Measurements from ENCODE around the gene TMEM203. TPM values are rescaled to one million over a fixed set of nuclear protein-coding genes. Genes with fewer than 3 reads are reported as not detected.

TMEM203 gene
- total and polyA plus RNA-seq, 2 of the 4 experiments (the other 2 are of a cell fraction) = 18.8 to 40.6 TPM

GRCh38 chr9:137216188-137216965, 10.9 kb upstream of the TMEM203 start:
- H3K23ac ChIP-seq (ENCODE audit: low read depth, low read length) = no peak overlapping the region
- H3K18ac ChIP-seq (ENCODE audit: low read depth, low read length) = no peak overlapping the region
- no peak for TF ChIP-seq CTCF (conservative IDR thresholded peaks at IDR 0.05; ENCODE audit: low read depth, low read length)
- no peak for TF ChIP-seq FOS (IDR thresholded peaks at IDR 0.05; ENCODE audit: low read depth, low read length)
- TF ChIP-seq SMC3 (IDR thresholded peaks at IDR 0.05; ENCODE audit: low read depth, low read length) = no peak
- TF ChIP-seq BHLHE40 (IDR thresholded peaks at IDR 0.05; ENCODE audit: low read depth, low read length) = no peak
- TF ChIP-seq MAFK (IDR thresholded peaks at IDR 0.05; ENCODE audit: low read depth, low read length) = no peak
- TF ChIP-seq RCOR1 (IDR thresholded peaks at IDR 0.05; ENCODE audit: insufficient replicate concordance, low read length) = no peak
- no peak for TF ChIP-seq CEBPB (IDR thresholded peaks at IDR 0.05; ENCODE audit: low read depth, low read length)
- TF ChIP-seq CHD1 (IDR thresholded peaks at IDR 0.05; ENCODE audit: low read depth, low read length) = no peak
- no peak for TF ChIP-seq ELK1 (IDR thresholded peaks at IDR 0.05; ENCODE audit: borderline replicate concordance, low read depth, low read length)
- TF ChIP-seq RFX5 (IDR thresholded peaks at IDR 0.05; ENCODE audit: low read depth, low read length) = no peak
- no peak for TF ChIP-seq MXI1 (IDR thresholded peaks at IDR 0.05; ENCODE audit: borderline replicate concordance, low read depth, low read length)
- TF ChIP-seq POLR2A (IDR thresholded peaks at IDR 0.05; ENCODE audit: low read depth, low read length) = no peak
- no peak for TF ChIP-seq NFE2L2 (IDR thresholded peaks at IDR 0.05; ENCODE audit: low read depth, low read length)
- TF ChIP-seq USF2 (IDR thresholded peaks at IDR 0.05; ENCODE audit: low read depth, low read length) = no peak
- no peak for TF ChIP-seq RAD21 (IDR thresholded peaks at IDR 0.05; ENCODE audit: low read length)
- no peak for TF ChIP-seq MAZ (IDR thresholded peaks at IDR 0.05; ENCODE audit: borderline replicate concordance, low read depth, low read length)
- H3K36me3 ChIP-seq (ENCODE audit: control insufficient read depth, insufficient read depth, low read length) = peaks cover 18% of the 10 kb centered on the region
- no peak overlapping the region for H2BK15ac ChIP-seq (ENCODE audit: low read depth, low read length)
- H3K9me3 ChIP-seq (ENCODE audit: control insufficient read depth, insufficient read depth, low read length) = no peaks in the 10 kb centered on the region
- ATAC-seq (ENCODE audit: low read depth) (no peak), DNase-seq (no peak)
- H3K56ac ChIP-seq (ENCODE audit: extremely low read depth, insufficient read depth, low read length) = no peak overlapping the region
- no peak overlapping the region for H3K4ac ChIP-seq (ENCODE audit: low read depth, low read length)
- no peak overlapping the region for H2BK120ac ChIP-seq (ENCODE audit: low read depth, low read length)
- peaks cover 0 to 6% of the 10 kb centered on the region in 2 experiments; a peak in 1 of 4 replicates for H3K79me1 ChIP-seq (ENCODE audit: low read depth in 1 of 2, low read length in 2 of 2)
- no peak overlapping the region for H3K4me3 ChIP-seq (ENCODE audit: insufficient read depth, low read depth, low read length)
- H2AK9ac ChIP-seq (replicated peaks; ENCODE audit: low read depth, low read length, poor library complexity) = peak overlapping the region; percentile 16
- dilution Hi-C loops (cut with HindIII; ENCODE audit: low sequenced_read_pairs, unreplicated experiment) = no loop called here
- H3K4me1 ChIP-seq (ENCODE audit: control insufficient read depth, insufficient read depth, low read length) = peaks cover 6% of the 10 kb centered on the region
- intact Hi-C loops (cut with micrococcal nuclease) = no loop called here
- no peak overlapping the region for H3K27ac ChIP-seq (ENCODE audit: insufficient read depth, low read length)
- H4K20me1 ChIP-seq (ENCODE audit: insufficient read depth, low read length) = no peaks in the 10 kb centered on the region
- H3K14ac ChIP-seq (replicated peaks; ENCODE audit: low read depth, low read length) = no peak overlapping the region
- peaks cover 3% of the 10 kb centered on the region; the same call in 1 of the 2 replicates for H3K9me1 ChIP-seq (ENCODE audit: insufficient read depth, low read length)
- H2BK20ac ChIP-seq (ENCODE audit: low read depth, low read length) = no peak overlapping the region
- H3K27me3 ChIP-seq (ENCODE audit: control insufficient read depth, insufficient read depth, low read length) = no peaks in the 10 kb centered on the region
- no TSS peak for BruUV-seq (replicated peaks)
- no peak overlapping the region for H2AK5ac ChIP-seq (ENCODE audit: low read depth, low read length)
- no peak overlapping the region for H4K91ac ChIP-seq (ENCODE audit: insufficient read depth, low read depth, low read length)
- CTCF ChIA-PET = no interaction called here
- H4K5ac ChIP-seq (ENCODE audit: low read depth, low read length) = no peak overlapping the region
- no peak overlapping the region for H3K9ac ChIP-seq (ENCODE audit: low read depth, low read length)
- H2BK5ac ChIP-seq (ENCODE audit: low read depth, low read length, poor library complexity, severe bottlenecking) = no peak overlapping the region
- H2AFZ ChIP-seq (replicated peaks; ENCODE audit: low read length, poor library complexity) = no peak overlapping the region
- WGBS, 2 experiments (ENCODE audit: extremely low coverage in 2 of 2, insufficient read length in 1 of 2) = 96% methylated on average over 21 of the region's 30 CpGs; no CpG with 5 or more reads in 1 of the 2 experiments
- no peak overlapping the region for H3K4me2 ChIP-seq (ENCODE audit: low read depth, low read length)
- POLR2A ChIA-PET (ENCODE audit: unreplicated experiment) = no interaction called here
- in situ Hi-C loops (cut with MboI; ENCODE audit: low sequenced_read_pairs) = no loop called here
- no peak overlapping the region for H4K8ac ChIP-seq (ENCODE audit: low read depth in 2 of 2, low read length in 2 of 2)

Measured in IMR-90 (cell line).